Neural progenitor cell (in vitro differentiated cells): Measurements from ENCODE around the gene TSPYL2. TPM values are rescaled to one million over a fixed set of nuclear protein-coding genes. Genes with fewer than 3 reads are reported as not detected.

Source experiments
- DNase-seq: peaks from one replicate; pipeline ENCODE4 v3.0.0-alpha.2; 2016; ENCODE audit warnings: low spot score
- H2AFZ ChIP-seq: fragments of 200-600 bp; sonication (generic); replicated peaks from 2 replicates; pipeline ENCODE4 v1.6.1; 2016; ENCODE audit warnings: antibody characterized with exemption
- H3F3A ChIP-seq: fragments of 200-600 bp; sonication (generic); 2 replicates; pipeline ENCODE4 v1.6.1; 2016; ENCODE audit warnings: antibody characterized with exemption, low read depth
- H3K27ac ChIP-seq: fragments of 200-600 bp; sonication (generic); 2 replicates; pipeline ENCODE4 v1.5.1; 2016; ENCODE audit warnings: mild to moderate bottlenecking
- H3K27me3 ChIP-seq: fragments of 200-600 bp; sonication (generic); 2 replicates; pipeline ENCODE4 v1.6.1; 2016; ENCODE audit warnings: mild to moderate bottlenecking, moderate library complexity
- H3K36me3 ChIP-seq: fragments of 200-600 bp; sonication (generic); 2 replicates; pipeline ENCODE4 v1.5.1; 2016
- H3K4me1 ChIP-seq: fragments of 200-600 bp; sonication (generic); 2 replicates; pipeline ENCODE4 v1.6.1; 2016; ENCODE audit warnings: mixed run types
- H3K4me2 ChIP-seq: fragments of 200-600 bp; sonication (generic); 2 replicates; pipeline ENCODE4 v1.6.1; 2016
- H3K4me3 ChIP-seq: fragments of 200-600 bp; sonication (generic); 2 replicates; pipeline ENCODE4 v1.5.1; 2016
- H3K79me2 ChIP-seq: fragments of 200-600 bp; sonication (generic); 2 replicates; pipeline ENCODE4 v1.6.1; 2016; ENCODE audit warnings: low read depth
- H3K9ac ChIP-seq: fragments of 200-600 bp; sonication (generic); 2 replicates; pipeline ENCODE4 v1.6.1; 2016
- H3K9me3 ChIP-seq: fragments of 200-600 bp; sonication (generic); 2 replicates; pipeline ENCODE4 v1.5.1; 2016; ENCODE audit warnings: low read depth
- H4K20me1 ChIP-seq: fragments of 200-600 bp; sonication (generic); 2 replicates; pipeline ENCODE4 v1.6.1; 2016; ENCODE audit warnings: low read depth
- H3K27ac Mint-ChIP-seq: 3 replicates; pipeline ENCODE4 v1.8.0; 2021; ENCODE audit warnings: mixed read lengths
- H3K27me3 Mint-ChIP-seq: 2 replicates; pipeline ENCODE4 v1.8.0; 2022; ENCODE audit warnings: low read depth, mild to moderate bottlenecking, inconsistent platforms, moderate library complexity, mixed read lengths; ENCODE audit not compliant: insufficient read depth
- H3K36me3 Mint-ChIP-seq: 3 replicates; pipeline ENCODE4 v1.8.0; 2021; ENCODE audit warnings: mixed read lengths
- H3K4me1 Mint-ChIP-seq: 3 replicates; pipeline ENCODE4 v1.8.0; 2021; ENCODE audit warnings: mixed read lengths
- H3K4me3 Mint-ChIP-seq: 3 replicates; pipeline ENCODE4 v1.8.0; 2021; ENCODE audit warnings: mild to moderate bottlenecking, moderate library complexity, mixed read lengths
- H3K9me3 Mint-ChIP-seq: 3 replicates; pipeline ENCODE4 v1.8.0; 2020; ENCODE audit warnings: mixed read lengths
- EZH2 ChIP-seq: fragments of 200-600 bp; sonication (generic); IDR thresholded peaks from 2 replicates; pipeline ENCODE4 v1.6.1; 2017; ENCODE audit warnings: antibody characterized with exemption, mild to moderate bottlenecking, moderate library complexity
- EZH2phosphoT487 ChIP-seq: fragments of 200-600 bp; sonication (generic); IDR thresholded peaks from 2 replicates; pipeline ENCODE4 v1.6.1; 2017; ENCODE audit warnings: antibody characterized with exemption
- total RNA-seq: library from RNA; depleted of rRNA; stranded (reverse); fragments of >200 nt; gene quantifications from 2 replicates; pipeline ENCODE4 v1.2.3, GENCODE V29; 2015; ENCODE audit warnings: low replicate concordance
- TF ChIP-seq, protein P1 (sequence below): fragments of 200-600 bp; sonication (generic); IDR thresholded peaks from 2 replicates; pipeline ENCODE4 v1.5.1; 2017; ENCODE audit warnings: antibody characterized with exemption, mild to moderate bottlenecking

The TSPYL2 gene
- total RNA-seq, 1 donor from 2014 or later, result 37.1 TPM

DNA sequence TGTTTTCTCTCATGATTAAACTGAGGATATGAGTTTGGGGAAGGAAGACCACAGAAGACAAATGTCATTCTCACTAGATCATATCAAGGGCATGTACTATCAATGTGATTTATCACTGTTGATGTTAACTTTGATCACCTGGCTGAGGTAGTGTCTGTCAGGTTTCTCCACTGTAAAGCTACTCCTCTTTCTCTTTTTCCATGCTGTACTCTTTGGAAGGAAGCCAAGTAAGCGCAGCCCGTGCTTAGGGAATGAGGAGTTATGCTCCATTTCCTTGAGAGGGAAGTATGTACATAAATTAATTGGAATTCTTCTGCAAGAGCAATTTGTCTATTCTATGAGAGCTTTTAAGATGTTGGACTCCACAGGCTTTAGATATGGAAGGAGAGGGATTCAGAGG, 7.8 kb downstream of the TSPYL2 start:
- DNase-seq, result no peak
- no peak overlapping the region for H3K27ac ChIP-seq
- H3K36me3 ChIP-seq, result peaks cover 3% of the 10 kb centered on the region
- Mint-ChIP-seq H3K36me3 (peaks cover 7% of the 10 kb centered on the region), H3K27me3 (peaks cover 2% of the 10 kb centered on the region), H3K9me3 (peaks cover 4% of the 10 kb centered on the region), H3K4me3 (no peak overlapping the region), H3K4me1 (peaks cover 8% of the 10 kb centered on the region), H3K27ac (no peak overlapping the region)
- H3K79me2 ChIP-seq, result peaks cover 5% of the 10 kb centered on the region
- H3K4me2 ChIP-seq, result no peak overlapping the region
- no peak overlapping the region for H2AFZ ChIP-seq
- no peak overlapping the region for H3K9ac ChIP-seq
- peaks cover 7% of the 10 kb centered on the region for H4K20me1 ChIP-seq
- TF ChIP-seq EZH2, result no peak
- TF ChIP-seq, protein P1, sequence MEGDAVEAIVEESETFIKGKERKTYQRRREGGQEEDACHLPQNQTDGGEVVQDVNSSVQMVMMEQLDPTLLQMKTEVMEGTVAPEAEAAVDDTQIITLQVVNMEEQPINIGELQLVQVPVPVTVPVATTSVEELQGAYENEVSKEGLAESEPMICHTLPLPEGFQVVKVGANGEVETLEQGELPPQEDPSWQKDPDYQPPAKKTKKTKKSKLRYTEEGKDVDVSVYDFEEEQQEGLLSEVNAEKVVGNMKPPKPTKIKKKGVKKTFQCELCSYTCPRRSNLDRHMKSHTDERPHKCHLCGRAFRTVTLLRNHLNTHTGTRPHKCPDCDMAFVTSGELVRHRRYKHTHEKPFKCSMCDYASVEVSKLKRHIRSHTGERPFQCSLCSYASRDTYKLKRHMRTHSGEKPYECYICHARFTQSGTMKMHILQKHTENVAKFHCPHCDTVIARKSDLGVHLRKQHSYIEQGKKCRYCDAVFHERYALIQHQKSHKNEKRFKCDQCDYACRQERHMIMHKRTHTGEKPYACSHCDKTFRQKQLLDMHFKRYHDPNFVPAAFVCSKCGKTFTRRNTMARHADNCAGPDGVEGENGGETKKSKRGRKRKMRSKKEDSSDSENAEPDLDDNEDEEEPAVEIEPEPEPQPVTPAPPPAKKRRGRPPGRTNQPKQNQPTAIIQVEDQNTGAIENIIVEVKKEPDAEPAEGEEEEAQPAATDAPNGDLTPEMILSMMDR, result no peak
- no peak for TF ChIP-seq EZH2phosphoT487
- H3K27me3 ChIP-seq, result no peaks in the 10 kb centered on the region
- H3F3A ChIP-seq, result peaks cover 23% of the 10 kb centered on the region
- H3K4me1 ChIP-seq, result no peaks in the 10 kb centered on the region
- H3K4me3 ChIP-seq, result no peak overlapping the region
- no peaks in the 10 kb centered on the region for H3K9me3 ChIP-seq

DNA sequence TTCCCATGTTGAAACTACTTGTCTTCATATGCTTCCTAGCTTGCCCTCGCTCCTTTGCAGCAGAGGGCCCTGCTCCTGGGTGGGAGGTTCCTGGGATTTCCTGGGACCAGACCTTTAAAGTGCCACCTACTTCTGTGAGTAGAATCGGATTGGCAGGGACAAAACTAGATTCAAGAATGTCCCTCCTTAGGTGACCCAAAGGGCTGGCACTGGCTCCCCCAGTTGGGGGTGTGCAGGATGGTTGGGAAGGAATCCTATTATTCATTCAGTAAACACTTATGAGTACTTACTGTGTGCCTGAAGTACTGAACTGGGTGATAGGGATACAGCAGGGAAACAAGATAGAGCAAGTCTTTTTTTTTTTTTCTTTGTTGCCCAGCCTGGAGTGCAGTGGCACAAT, 9.2 kb downstream of the TSPYL2 start:
- no peak for TF ChIP-seq EZH2
- TF ChIP-seq, protein P1, result no peak
- no peak for TF ChIP-seq EZH2phosphoT487
- Mint-ChIP-seq H3K27me3 (peaks cover 2% of the 10 kb centered on the region), H3K9me3 (peaks cover 6% of the 10 kb centered on the region), H3K4me1 (peaks cover 8% of the 10 kb centered on the region), H3K36me3 (no peaks in the 10 kb centered on the region), H3K4me3 (no peak overlapping the region), H3K27ac (no peak overlapping the region)
- Histone ChIP-seq H3K9ac (no peak overlapping the region), H2AFZ (no peak overlapping the region), H3K79me2 (peaks cover 19% of the 10 kb centered on the region), H3K4me2 (no peak overlapping the region), H3K36me3 (no peaks in the 10 kb centered on the region), H3F3A (peaks cover 23% of the 10 kb centered on the region), H3K27me3 (no peaks in the 10 kb centered on the region), H4K20me1 (no peaks in the 10 kb centered on the region), H3K4me1 (no peaks in the 10 kb centered on the region), H3K9me3 (no peaks in the 10 kb centered on the region), H3K4me3 (no peak overlapping the region), H3K27ac (no peak overlapping the region)
- DNase-seq, result no peak

DNA sequence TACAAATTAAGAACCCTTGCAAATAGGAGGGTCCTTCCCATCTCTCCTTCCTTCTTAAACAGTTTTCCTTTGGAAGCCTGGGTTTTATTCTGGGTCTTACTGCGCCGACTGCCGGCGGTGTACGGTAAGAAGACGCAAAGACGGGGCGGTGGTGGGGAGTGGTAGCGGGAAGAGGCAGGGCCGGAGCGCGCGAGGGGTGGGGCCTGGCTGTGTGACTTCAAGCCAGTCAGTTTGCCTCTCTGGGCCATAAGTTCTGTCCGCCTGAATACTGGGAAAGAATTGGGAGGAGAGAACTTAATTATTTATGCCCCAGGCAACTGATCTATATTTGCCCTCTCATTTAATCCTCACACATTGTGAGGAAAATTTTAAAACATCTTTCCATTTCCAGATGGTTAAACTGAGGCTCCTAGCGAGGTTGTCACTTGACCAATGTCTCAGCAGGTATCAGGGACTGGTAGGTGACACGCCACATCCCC, 11.0 kb downstream of the TSPYL2 start:
- Histone ChIP-seq H3F3A (peaks cover 7% of the 10 kb centered on the region), H2AFZ (peak overlapping the region; percentile 64), H3K4me1 (no peaks in the 10 kb centered on the region), H4K20me1 (no peaks in the 10 kb centered on the region), H3K9me3 (no peaks in the 10 kb centered on the region), H3K27me3 (no peaks in the 10 kb centered on the region), H3K79me2 (peaks cover 19% of the 10 kb centered on the region), H3K9ac (no peak overlapping the region), H3K36me3 (no peaks in the 10 kb centered on the region), H3K4me3 (peak overlapping the region; percentile 66), H3K4me2 (peak overlapping the region; percentile 68), H3K27ac (no peak overlapping the region)
- Mint-ChIP-seq H3K4me3 (peak overlapping the region; percentile 92), H3K9me3 (peaks cover 3% of the 10 kb centered on the region), H3K4me1 (peaks cover 4% of the 10 kb centered on the region), H3K36me3 (no peaks in the 10 kb centered on the region), H3K27ac (no peak overlapping the region), H3K27me3 (peaks cover 2% of the 10 kb centered on the region)
- TF ChIP-seq, protein P1, result peak; percentile 66
- no peak for TF ChIP-seq EZH2
- DNase-seq, result peak; percentile 88
